Measurements from ENCODE around the gene TMIGD1.

TMIGD1 gene

GRCh38 chr17:30279156-30279555, 54.7 kb downstream of the TMIGD1 start:
- DNase-seq = no peak

- peak; percentile 7 for DNase-seq
Measured at GRCh38 chr17:30278032-30278431, 55.8 kb downstream of the TMIGD1 start.

- DNase-seq = no peak
Measured at GRCh38 chr17:30275911-30276310, 57.9 kb downstream of the TMIGD1 start.

- DNase-seq = no peak
Measured at GRCh38 chr17:30274887-30275286, 59.0 kb downstream of the TMIGD1 start.

GRCh38 chr17:30273373-30273772, 60.5 kb downstream of the TMIGD1 start:
- no peak for DNase-seq

GRCh38 chr17:30271102-30271501, 62.8 kb downstream of the TMIGD1 start:
- no peak for DNase-seq

GRCh38 chr17:30267625-30268024, 66.2 kb downstream of the TMIGD1 start:
- DNase-seq = no peak
